GM08714 (cell line): ENCODE results near the gene C12orf50.
"Not testable (repeated sequence)": the region's sequence is repeated elsewhere in the genome, so short reads cannot be mapped to it uniquely, and the experiment has no call there.

Experiments
- H3K4me3 ChIP-seq: fragments of 200-500 bp; sonication (Bioruptor generic); 2 replicates; pipeline ENCODE4 v1.5.1; 2014; ENCODE audit warnings: mild to moderate bottlenecking, low read length, inconsistent platforms
- ZNF274 ChIP-seq: IDR thresholded peaks from 2 replicates; pipeline ENCODE4 v1.6.1; 2012; ENCODE audit warnings: mild to moderate bottlenecking, low read depth, low read length

Gene C12orf50

GRCh38 chr12:88017964-88018363 lies 11.2 kb downstream of the C12orf50 start:
- TF ChIP-seq ZNF274, result no peak
- H3K4me3 ChIP-seq, result no peak overlapping the region

- no peak overlapping the region for H3K4me3 ChIP-seq
- no peak for TF ChIP-seq ZNF274
Observed at GRCh38 chr12:88015825-88016224, 13.4 kb downstream of the C12orf50 start.

- no peak overlapping the region for H3K4me3 ChIP-seq
- TF ChIP-seq ZNF274, result no peak
Observed at GRCh38 chr12:88011755-88012154, 17.4 kb downstream of the C12orf50 start.

- H3K4me3 ChIP-seq, result no peak overlapping the region
- TF ChIP-seq ZNF274, result no peak
Observed at GRCh38 chr12:88006351-88006750, 22.9 kb downstream of the C12orf50 start.

- H3K4me3 ChIP-seq, result no peak overlapping the region
- no peak for TF ChIP-seq ZNF274
Observed at GRCh38 chr12:88001327-88001726, 27.9 kb downstream of the C12orf50 start.

- H3K4me3 ChIP-seq, result no peak overlapping the region
- no peak for TF ChIP-seq ZNF274
Observed at GRCh38 chr12:87995581-87996178, 33.5 kb downstream of the C12orf50 start.

- no peak overlapping the region for H3K4me3 ChIP-seq
- TF ChIP-seq ZNF274, result no peak
Observed at GRCh38 chr12:87991483-87991882, 37.7 kb downstream of the C12orf50 start.

GRCh38 chr12:87988534-87988933 lies 40.7 kb downstream of the C12orf50 start:
- no peak overlapping the region for H3K4me3 ChIP-seq
- no peak for TF ChIP-seq ZNF274

- H3K4me3 ChIP-seq, result no peak overlapping the region
- no peak for TF ChIP-seq ZNF274
Observed at GRCh38 chr12:87985069-87985675, 44.0 kb downstream of the C12orf50 start.

GRCh38 chr12:87982208-87982607 lies 47.0 kb downstream of the C12orf50 start:
- TF ChIP-seq ZNF274, result no peak
- H3K4me3 ChIP-seq, result no peak overlapping the region

GRCh38 chr12:87981495-87981894 lies 47.7 kb downstream of the C12orf50 start:
- no peak overlapping the region for H3K4me3 ChIP-seq
- no peak for TF ChIP-seq ZNF274

- no peak for TF ChIP-seq ZNF274
Observed at GRCh38 chr12:87975879-87976278, 53.3 kb downstream of the C12orf50 start.

GRCh38 chr12:87967871-87968270 lies 61.3 kb downstream of the C12orf50 start:
- no peak overlapping the region for H3K4me3 ChIP-seq
- no peak for TF ChIP-seq ZNF274

More at GRCh38 chr12:87975879-87976278, 53.3 kb downstream of the C12orf50 start:
- H3K4me3 ChIP-seq, result no peak overlapping the region

GRCh38 chr12:87960566-87960965 lies 68.6 kb downstream of the C12orf50 start:
- no peak overlapping the region for H3K4me3 ChIP-seq
- no peak for TF ChIP-seq ZNF274

- H3K4me3 ChIP-seq, result not testable (repeated sequence)
Observed at GRCh38 chr12:87954028-87954427, 75.2 kb downstream of the C12orf50 start.
